ENCODE data around the gene S100A7A.
"Not testable (repeated sequence)": the region's sequence is repeated elsewhere in the genome, so short reads cannot be mapped to it uniquely, and the experiment has no call there.

The S100A7A gene

DNA sequence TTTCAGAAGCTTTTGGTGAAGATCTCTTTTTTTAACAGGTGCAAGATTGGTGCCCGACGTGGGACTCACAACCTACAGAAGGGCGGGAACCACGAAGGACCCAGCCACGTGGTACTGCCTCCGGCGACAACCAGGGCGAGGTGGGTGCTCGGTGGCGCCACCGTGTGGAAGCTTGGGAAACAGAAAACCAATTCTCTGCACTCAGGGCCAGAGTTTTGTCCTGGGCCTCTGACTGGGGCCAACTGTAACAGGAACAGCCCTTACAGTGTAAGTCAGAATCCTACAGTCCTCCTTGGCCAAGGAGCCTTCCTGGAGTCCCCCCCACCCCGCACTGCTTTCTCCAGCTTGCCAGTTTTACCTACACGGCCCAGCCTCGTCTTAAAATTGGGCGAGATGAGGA, 11.6 kb upstream of the S100A7A start:
- Histone ChIP-seq H3K4me1 (ENCODE audit: insufficient read depth, low read length) (peaks cover 3% of the 10 kb centered on the region; the same call in 1 of the 2 replicates), H3K4me3 (ENCODE audit: low read length) (no peak overlapping the region), H3K9ac (ENCODE audit: low read depth, low read length) (no peak overlapping the region), H3K36me3 (ENCODE audit: insufficient read depth, low read length) (no peaks in the 10 kb centered on the region), H3K27me3 (ENCODE audit: insufficient read depth, low read length) (peaks cover 14% of the 10 kb centered on the region), H3K27ac (ENCODE audit: low read depth, low read length) (no peak overlapping the region), H3K9me3 (ENCODE audit: insufficient read depth, low read depth, low read length) (peaks cover 5% of the 10 kb centered on the region; the same call in 1 of the 2 replicates)
- 56% methylated on average over 15 of the region's 15 CpGs for WGBS

DNA sequence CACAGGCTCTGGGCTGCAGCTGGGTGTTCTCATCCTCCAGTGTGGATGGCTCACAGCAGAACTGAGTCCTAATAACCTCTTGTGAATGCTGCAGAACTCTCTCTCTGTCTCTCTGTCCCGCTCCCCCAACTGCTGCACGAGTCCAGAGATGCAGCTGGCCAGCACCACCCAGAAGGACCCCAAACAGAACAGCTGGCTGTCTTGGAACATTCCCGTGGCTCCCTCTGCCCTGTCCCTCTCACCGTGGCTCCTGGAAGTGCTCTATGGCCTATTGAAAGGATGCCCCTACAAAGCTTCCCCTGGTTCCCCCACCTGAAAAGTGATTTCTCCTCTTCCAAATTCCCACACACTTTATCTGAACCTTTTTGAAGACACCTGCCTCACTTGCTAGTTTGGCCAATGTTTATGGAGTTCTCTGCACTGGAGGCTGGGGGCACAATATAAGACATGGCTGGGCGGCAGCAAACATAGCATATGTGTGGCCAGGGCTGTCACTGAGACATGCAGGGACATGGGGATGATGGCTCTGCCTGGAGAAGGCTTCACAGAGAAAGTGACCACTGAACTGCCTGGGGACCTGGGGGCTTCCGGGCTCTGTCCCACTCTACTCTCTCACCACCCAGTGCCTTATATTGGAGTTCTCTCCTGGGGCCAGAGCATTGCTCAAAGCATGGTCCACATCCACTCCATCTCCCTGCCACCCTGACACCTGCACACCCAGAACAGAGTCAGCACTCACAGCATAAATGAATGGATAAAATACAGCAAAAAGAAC, 10.3 kb upstream of the S100A7A start:
- H3K4me1 ChIP-seq (ENCODE audit: insufficient read depth, low read length); H3K36me3 ChIP-seq (ENCODE audit: insufficient read depth, low read length); H3K27ac ChIP-seq (ENCODE audit: low read depth, low read length); H3K9ac ChIP-seq (ENCODE audit: low read depth, low read length); H3K4me3 ChIP-seq (ENCODE audit: low read length); H3K9me3 ChIP-seq (ENCODE audit: insufficient read depth, low read depth, low read length): not testable (repeated sequence)
- whole genome bisulfite sequencing = 87% methylated on average over 6 of the region's 6 CpGs
- H3K27me3 ChIP-seq (ENCODE audit: insufficient read depth, low read length) = peaks cover 14% of the 10 kb centered on the region

DNA sequence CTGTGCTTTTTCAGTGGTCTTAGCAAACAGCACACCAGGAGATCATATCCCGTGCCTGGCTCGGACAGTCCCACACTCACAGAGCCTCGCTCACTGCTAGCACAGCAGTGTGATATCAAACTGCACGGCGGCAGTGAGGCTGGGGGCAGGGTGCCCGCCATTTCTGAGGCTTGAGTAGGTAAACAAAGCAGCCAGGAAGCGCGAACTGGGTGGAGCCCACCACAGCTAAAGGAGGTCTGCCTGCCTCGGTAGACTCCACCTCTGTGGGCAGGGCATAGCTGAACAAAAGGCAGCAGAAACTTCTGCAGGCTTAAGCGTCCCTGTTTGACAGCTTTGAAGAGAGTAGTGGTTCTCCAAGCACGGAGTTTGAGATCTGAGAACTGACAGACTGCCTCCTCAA, 9.0 kb upstream of the S100A7A start:
- not testable (repeated sequence) for H3K4me1 ChIP-seq (ENCODE audit: insufficient read depth, low read length); H3K4me3 ChIP-seq (ENCODE audit: low read length); H3K27ac ChIP-seq (ENCODE audit: low read depth, low read length); H3K9me3 ChIP-seq (ENCODE audit: insufficient read depth, low read depth, low read length); H3K9ac ChIP-seq (ENCODE audit: low read depth, low read length); H3K36me3 ChIP-seq (ENCODE audit: insufficient read depth, low read length)
- 69% methylated on average over 11 of the region's 11 CpGs for WGBS
- peaks cover 14% of the 10 kb centered on the region for H3K27me3 ChIP-seq (ENCODE audit: insufficient read depth, low read length)

DNA sequence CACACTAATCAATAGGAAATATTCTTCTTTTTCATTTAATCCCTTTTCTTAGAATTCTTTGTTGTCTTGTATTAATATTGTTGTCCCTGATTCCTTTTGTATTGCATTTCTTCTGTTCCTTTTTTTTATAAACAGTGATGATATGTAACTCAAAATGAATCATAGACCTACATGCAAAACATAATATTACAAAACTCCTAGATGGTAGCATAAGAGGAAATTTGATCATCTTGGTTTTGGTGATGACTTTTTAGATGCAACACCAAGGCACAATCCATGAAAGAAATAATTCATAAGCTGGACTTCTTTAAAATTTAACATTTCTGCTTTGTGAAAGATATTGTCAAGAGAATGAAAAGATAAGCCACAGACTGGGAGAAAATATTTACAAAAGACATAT, 2.4 kb upstream of the S100A7A start:
- H3K27ac ChIP-seq (ENCODE audit: low read depth, low read length); H3K9ac ChIP-seq (ENCODE audit: low read depth, low read length); H3K36me3 ChIP-seq (ENCODE audit: insufficient read depth, low read length); H3K4me1 ChIP-seq (ENCODE audit: insufficient read depth, low read length); H3K9me3 ChIP-seq (ENCODE audit: insufficient read depth, low read depth, low read length); H3K27me3 ChIP-seq (ENCODE audit: insufficient read depth, low read length); H3K4me3 ChIP-seq (ENCODE audit: low read length): not testable (repeated sequence)

DNA sequence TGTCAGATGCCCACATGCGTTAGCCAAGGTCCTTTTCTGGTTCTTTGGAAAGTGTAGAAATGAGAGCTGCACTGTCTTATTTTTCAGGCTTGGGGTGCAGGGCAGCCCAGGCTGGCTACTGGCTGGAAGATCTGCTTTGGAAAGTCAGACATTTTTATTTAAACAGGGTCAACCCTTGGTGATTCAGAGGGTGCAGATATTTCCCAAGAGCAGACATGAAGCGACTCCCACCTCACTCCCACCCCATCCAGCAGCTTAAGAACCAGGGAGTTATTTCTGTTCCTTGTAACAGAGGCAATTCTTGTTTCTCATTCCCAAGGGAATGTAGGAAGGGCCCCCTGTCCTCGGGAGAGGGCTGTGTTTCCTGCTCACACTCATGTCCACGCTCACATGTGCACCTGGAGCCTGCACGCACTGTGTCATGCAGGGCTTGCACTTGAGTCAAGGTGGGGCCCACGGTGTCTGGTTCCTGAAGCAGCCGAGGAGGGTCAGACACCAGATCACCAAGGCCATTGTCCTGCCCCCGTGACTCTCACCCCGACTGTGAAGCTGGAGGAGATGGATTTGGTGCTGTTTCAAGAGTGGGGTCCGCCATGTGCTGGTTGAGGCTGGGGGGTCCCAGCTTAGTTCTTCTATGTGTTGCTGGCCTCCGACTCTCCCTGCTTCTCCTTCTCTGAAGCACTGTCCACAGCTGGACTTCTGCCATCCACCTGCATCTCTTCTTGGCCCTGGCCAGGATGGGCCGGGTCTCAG, 992 bp downstream of the S100A7A start:
- Histone ChIP-seq H3K9me3 (ENCODE audit: insufficient read depth, low read depth, low read length) (no peaks in the 10 kb centered on the region), H3K9ac (ENCODE audit: low read depth, low read length) (no peak overlapping the region), H3K27ac (ENCODE audit: low read depth, low read length) (no peak overlapping the region), H3K27me3 (ENCODE audit: insufficient read depth, low read length) (no peaks in the 10 kb centered on the region; the same call in 1 of the 2 replicates), H3K4me1 (ENCODE audit: insufficient read depth, low read length) (no peaks in the 10 kb centered on the region), H3K4me3 (ENCODE audit: low read length) (no peak overlapping the region), H3K36me3 (ENCODE audit: insufficient read depth, low read length) (no peaks in the 10 kb centered on the region)
- 85% methylated on average over 12 of the region's 12 CpGs for WGBS

DNA sequence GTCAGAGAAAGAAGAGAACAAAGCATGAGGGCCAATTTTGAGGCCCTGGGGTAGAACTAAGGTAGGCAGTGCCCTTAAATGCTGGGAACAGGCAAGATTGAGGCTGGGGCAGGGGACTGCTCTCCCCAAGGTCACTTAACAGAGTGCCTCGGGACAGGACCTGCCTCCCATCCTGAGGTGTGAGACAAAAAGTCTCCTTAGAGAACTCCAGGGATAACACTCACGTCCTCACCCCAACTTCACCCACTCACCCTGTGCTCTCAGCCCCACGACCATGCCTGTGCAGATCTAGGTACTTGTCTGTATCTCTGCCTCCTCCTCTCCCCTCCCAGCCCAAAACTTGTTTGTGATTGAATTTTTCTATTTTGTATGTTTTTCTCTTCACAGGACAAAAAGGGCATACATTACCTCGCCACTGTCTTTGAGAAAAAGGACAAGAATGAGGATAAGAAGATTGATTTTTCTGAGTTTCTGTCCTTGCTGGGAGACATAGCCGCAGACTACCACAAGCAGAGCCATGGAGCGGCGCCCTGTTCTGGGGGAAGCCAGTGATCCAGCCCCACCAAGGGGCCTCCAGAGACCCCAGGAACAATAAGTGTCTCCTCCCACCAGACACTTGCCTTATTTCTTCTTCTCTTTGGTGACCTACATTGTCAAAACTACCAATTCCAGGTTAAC, 2.6 kb downstream of the S100A7A start:
- not testable (repeated sequence) for H3K36me3 ChIP-seq (ENCODE audit: insufficient read depth, low read length); H3K9ac ChIP-seq (ENCODE audit: low read depth, low read length); H3K4me1 ChIP-seq (ENCODE audit: insufficient read depth, low read length); H3K4me3 ChIP-seq (ENCODE audit: low read length); H3K27me3 ChIP-seq (ENCODE audit: insufficient read depth, low read length); H3K9me3 ChIP-seq (ENCODE audit: insufficient read depth, low read depth, low read length); H3K27ac ChIP-seq (ENCODE audit: low read depth, low read length)
- WGBS = 78% methylated on average over 7 of the region's 7 CpGs

DNA sequence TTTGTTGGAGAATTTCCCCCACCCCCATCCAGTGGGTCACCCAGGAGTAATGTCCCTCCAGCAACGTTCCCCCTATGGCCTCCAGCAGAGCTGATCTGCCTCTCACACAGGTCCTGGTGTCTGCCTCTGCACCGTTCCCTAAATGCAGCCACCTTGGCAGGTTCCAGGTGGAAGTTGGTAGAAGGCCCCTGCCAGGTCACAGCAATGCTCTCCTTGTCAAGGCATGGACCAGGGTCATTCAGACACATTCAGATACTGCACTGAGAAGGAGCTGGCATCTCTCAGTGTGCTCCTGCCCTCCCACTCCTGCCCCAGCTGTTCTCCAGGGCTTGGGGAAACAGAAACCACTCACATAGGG, 3.1 kb downstream of the S100A7A start:
- H3K27ac ChIP-seq (ENCODE audit: low read depth, low read length); H3K9me3 ChIP-seq (ENCODE audit: insufficient read depth, low read depth, low read length); H3K9ac ChIP-seq (ENCODE audit: low read depth, low read length); H3K27me3 ChIP-seq (ENCODE audit: insufficient read depth, low read length); H3K36me3 ChIP-seq (ENCODE audit: insufficient read depth, low read length); H3K4me3 ChIP-seq (ENCODE audit: low read length); H3K4me1 ChIP-seq (ENCODE audit: insufficient read depth, low read length): not testable (repeated sequence)
- WGBS = 56% methylated on average over 2 of the region's 2 CpGs

DNA sequence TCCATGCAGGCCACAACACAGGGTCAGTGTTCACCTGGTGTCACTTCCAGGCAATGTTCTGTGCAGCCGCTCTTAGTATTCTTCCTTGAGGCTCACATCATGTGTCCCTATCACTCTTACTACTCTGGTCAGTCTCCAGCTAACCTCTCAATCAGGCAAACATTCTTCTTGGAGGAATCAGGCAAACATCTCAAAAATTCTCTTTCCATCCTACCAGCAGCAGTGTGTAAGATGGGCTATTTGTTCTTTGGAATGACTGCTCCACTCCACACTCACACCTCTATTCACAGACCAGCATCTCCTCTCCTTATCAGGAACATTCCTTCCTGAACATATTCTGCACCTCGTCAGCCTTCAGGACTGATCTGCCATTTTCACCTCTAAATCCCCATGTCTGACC, 4.0 kb downstream of the S100A7A start:
- WGBS = 75% methylated on average over 2 of the region's 2 CpGs
- H3K9me3 ChIP-seq (ENCODE audit: insufficient read depth, low read depth, low read length) = no peaks in the 10 kb centered on the region
- no peaks in the 10 kb centered on the region for H3K4me1 ChIP-seq (ENCODE audit: insufficient read depth, low read length)
- no peak overlapping the region for H3K4me3 ChIP-seq (ENCODE audit: low read length)
- peaks cover 4% of the 10 kb centered on the region; the same call in 1 of the 2 replicates for H3K27me3 ChIP-seq (ENCODE audit: insufficient read depth, low read length)
- no peak overlapping the region for H3K9ac ChIP-seq (ENCODE audit: low read depth, low read length)
- no peak overlapping the region for H3K27ac ChIP-seq (ENCODE audit: low read depth, low read length)
- H3K36me3 ChIP-seq (ENCODE audit: insufficient read depth, low read length) = no peaks in the 10 kb centered on the region

DNA sequence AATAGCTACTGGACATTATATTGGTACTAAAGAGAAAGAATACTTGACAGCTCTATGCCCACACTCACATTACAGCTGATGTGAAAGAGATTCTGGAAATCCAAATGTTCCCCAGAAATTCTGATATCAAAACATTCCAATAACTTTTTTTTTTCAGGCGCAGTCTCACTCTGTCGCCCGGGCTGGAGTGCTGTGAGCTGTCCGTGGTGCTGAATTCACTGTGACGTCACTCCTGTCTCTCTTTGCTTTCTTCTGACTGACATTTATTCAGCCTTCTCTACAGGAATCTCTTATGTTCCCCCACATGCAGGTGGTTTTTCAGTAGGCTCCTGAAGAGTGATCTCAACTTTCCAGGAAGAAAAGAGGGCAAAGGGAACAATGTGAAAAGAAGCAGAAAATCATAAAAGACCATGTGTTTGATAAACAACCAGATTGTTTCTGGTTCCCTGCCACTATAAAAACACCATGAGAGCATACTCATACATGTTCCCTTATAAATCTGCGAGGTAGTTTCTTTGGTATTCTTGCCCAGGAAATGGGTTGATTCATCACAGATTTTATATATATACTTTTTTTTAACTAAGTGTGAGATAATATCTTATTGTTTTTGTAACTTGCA, 6.2 kb downstream of the S100A7A start:
- H3K9me3 ChIP-seq (ENCODE audit: insufficient read depth, low read depth, low read length) = no peaks in the 10 kb centered on the region
- no peaks in the 10 kb centered on the region for H3K36me3 ChIP-seq (ENCODE audit: insufficient read depth, low read length)
- no peak overlapping the region for H3K9ac ChIP-seq (ENCODE audit: low read depth, low read length)
- H3K4me1 ChIP-seq (ENCODE audit: insufficient read depth, low read length) = no peaks in the 10 kb centered on the region
- peaks cover 6% of the 10 kb centered on the region; the same call in 1 of the 2 replicates for H3K27me3 ChIP-seq (ENCODE audit: insufficient read depth, low read length)
- H3K4me3 ChIP-seq (ENCODE audit: low read length) = no peak overlapping the region
- H3K27ac ChIP-seq (ENCODE audit: low read depth, low read length) = no peak overlapping the region
- 5% methylated on average over 5 of the region's 6 CpGs for WGBS

DNA sequence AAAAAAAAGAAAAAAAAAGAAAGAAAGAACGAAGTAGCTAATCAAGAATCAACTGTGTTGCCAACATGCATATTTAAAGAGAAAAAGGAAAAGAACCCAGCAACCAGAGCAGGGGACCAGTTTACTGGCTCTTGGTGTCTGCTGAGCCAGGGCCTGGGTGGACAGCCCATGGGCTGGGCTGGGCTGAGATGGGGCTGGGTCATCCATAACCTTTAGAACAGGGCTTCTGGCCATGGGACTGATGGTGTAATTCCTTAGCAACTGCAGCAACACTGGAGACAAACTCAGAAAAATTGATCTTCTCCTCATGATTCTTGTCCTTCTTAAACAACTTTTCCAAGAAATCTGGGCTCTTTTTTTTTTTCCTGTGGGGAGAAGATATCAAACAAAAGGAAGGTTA, 10.5 kb downstream of the S100A7A start:
- WGBS = 61% methylated on average over 1 of the region's 1 CpG
- peaks cover 6% of the 10 kb centered on the region; the same call in 1 of the 2 replicates for H3K27me3 ChIP-seq (ENCODE audit: insufficient read depth, low read length)
- H3K9me3 ChIP-seq (ENCODE audit: insufficient read depth, low read depth, low read length) = no peaks in the 10 kb centered on the region

DNA sequence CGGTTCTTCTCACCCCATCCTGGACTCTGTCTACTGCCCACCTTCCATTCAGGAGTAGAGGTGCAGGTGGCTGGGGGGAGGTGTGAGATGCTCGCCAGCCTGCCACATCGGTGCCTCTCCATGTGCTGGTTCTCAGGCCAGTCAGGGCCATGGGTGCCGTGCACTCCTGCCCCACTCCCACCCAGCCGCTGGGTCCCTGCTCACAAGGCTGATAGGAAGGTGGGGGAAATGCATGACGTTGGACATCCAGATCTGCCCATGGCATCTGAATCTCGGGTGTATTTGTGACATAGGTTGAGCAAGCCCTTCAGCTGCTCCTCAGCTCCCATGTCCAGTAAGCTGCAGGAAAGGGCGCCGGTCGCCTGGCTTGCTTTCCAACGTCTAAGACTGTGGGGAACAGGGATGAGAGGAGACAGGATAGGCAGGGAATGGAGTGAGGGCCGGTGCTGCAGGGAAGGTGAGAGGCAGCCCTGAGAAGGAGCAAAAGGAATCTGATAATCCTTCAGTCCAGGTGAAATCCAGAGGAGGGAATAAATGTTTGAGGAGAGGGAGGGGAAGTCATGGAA, 11.8 kb downstream of the S100A7A start:
- H3K4me1 ChIP-seq (ENCODE audit: insufficient read depth, low read length) = no peaks in the 10 kb centered on the region
- no peaks in the 10 kb centered on the region for H3K36me3 ChIP-seq (ENCODE audit: insufficient read depth, low read length)
- no peak overlapping the region for H3K9ac ChIP-seq (ENCODE audit: low read depth, low read length)
- H3K27me3 ChIP-seq (ENCODE audit: insufficient read depth, low read length) = peaks cover 6% of the 10 kb centered on the region; the same call in 1 of the 2 replicates
- no peak overlapping the region for H3K27ac ChIP-seq (ENCODE audit: low read depth, low read length)
- no peak overlapping the region for H3K4me3 ChIP-seq (ENCODE audit: low read length)
- WGBS = 85% methylated on average over 11 of the region's 12 CpGs
- no peaks in the 10 kb centered on the region for H3K9me3 ChIP-seq (ENCODE audit: insufficient read depth, low read depth, low read length)

More for the DNA sequence above, 10.5 kb downstream of the S100A7A start:
- H3K9ac ChIP-seq (ENCODE audit: low read depth, low read length) = no peak overlapping the region
- H3K27ac ChIP-seq (ENCODE audit: low read depth, low read length) = no peak overlapping the region
- no peaks in the 10 kb centered on the region for H3K4me1 ChIP-seq (ENCODE audit: insufficient read depth, low read length)
- no peak overlapping the region for H3K4me3 ChIP-seq (ENCODE audit: low read length)
- H3K36me3 ChIP-seq (ENCODE audit: insufficient read depth, low read length) = no peaks in the 10 kb centered on the region
